Measurements from ENCODE around the gene FRMD4A. TPM values are rescaled to one million over a fixed set of nuclear protein-coding genes. Genes with fewer than 3 reads are reported as not detected.

FRMD4A gene
- total and polyA plus RNA-seq, 2 of the 4 experiments (the other 2 are of a cell fraction), result 30.3 to 68.8 TPM

DNA sequence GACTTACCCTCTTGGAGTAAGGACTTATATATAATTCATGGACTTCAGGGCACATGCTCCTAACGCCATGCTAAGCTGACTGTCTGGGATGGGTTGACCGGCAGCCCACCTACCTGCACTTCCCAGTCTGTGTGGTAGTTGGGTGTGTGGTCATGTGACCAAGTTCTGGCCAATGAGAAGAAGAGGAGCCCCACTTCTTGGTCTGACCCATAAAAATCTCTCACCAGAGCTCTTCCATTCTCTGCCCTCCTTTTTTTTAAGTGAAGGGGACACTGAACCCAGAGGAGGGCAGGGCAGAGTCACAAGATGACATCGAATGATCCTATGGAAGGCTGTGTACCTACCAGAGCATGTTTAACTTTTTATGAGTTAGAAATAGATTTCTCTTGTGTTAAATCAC, 370.1 kb downstream of the FRMD4A start:
- H3K79me1 ChIP-seq (ENCODE audit: low read depth in 1 of 2, low read length in 2 of 2), result peaks cover 0 to 11% of the 10 kb centered on the region in 2 experiments; a peak in 1 of 4 replicates
- WGBS, 2 experiments (ENCODE audit: extremely low coverage in 2 of 2, insufficient read length in 1 of 2), result no CpG with 5 or more reads among the region's 3 CpGs
- intact Hi-C loops (cut with micrococcal nuclease), result no loop called here
- peak overlapping the region; percentile 22; the same call in 1 of the 2 replicates for H3K4me2 ChIP-seq (ENCODE audit: low read depth, low read length)
- no peak for ATAC-seq (ENCODE audit: low read depth)
- H4K20me1 ChIP-seq (ENCODE audit: insufficient read depth, low read length), result no peaks in the 10 kb centered on the region
- no peaks in the 10 kb centered on the region for H3K27me3 ChIP-seq (ENCODE audit: control insufficient read depth, insufficient read depth, low read length)
- H3K4ac ChIP-seq (ENCODE audit: low read depth, low read length), result peak overlapping the region; percentile 91
- H2AK9ac ChIP-seq (replicated peaks; ENCODE audit: low read depth, low read length, poor library complexity), result peak overlapping the region; percentile 38
- no TSS peak for BruUV-seq (replicated peaks)
- peak overlapping the region; percentile 97; the same call in 2 of the 3 replicates for H2BK15ac ChIP-seq (ENCODE audit: low read depth, low read length)
- TF ChIP-seq CEBPB (IDR thresholded peaks at IDR 0.05; ENCODE audit: low read depth, low read length), result no peak
- TF ChIP-seq, protein P1, sequence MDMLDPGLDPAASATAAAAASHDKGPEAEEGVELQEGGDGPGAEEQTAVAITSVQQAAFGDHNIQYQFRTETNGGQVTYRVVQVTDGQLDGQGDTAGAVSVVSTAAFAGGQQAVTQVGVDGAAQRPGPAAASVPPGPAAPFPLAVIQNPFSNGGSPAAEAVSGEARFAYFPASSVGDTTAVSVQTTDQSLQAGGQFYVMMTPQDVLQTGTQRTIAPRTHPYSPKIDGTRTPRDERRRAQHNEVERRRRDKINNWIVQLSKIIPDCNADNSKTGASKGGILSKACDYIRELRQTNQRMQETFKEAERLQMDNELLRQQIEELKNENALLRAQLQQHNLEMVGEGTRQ (IDR thresholded peaks at IDR 0.05; ENCODE audit: low read depth, low read length), result peak; percentile 55; the same call in 1 of the 2 replicates
- H4K8ac ChIP-seq (ENCODE audit: low read depth in 2 of 2, low read length in 2 of 2), result peak overlapping the region; percentile 89 to 98
- H3K4me1 ChIP-seq (ENCODE audit: control insufficient read depth, insufficient read depth, low read length), result peaks cover 15% of the 10 kb centered on the region
- peak overlapping the region; percentile 81 for H3K27ac ChIP-seq (ENCODE audit: insufficient read depth, low read length)
- H3K56ac ChIP-seq (ENCODE audit: extremely low read depth, insufficient read depth, low read length), result peak overlapping the region; percentile 87
- peak overlapping the region; percentile 99 for H2AK5ac ChIP-seq (ENCODE audit: low read depth, low read length)
- dilution Hi-C loops (cut with HindIII; ENCODE audit: low sequenced_read_pairs, unreplicated experiment), result no loop called here
- H3K23ac ChIP-seq (ENCODE audit: low read depth, low read length), result peak overlapping the region; percentile 80; the same call in 1 of the 2 replicates
- H3K18ac ChIP-seq (ENCODE audit: low read depth, low read length), result peak overlapping the region; percentile 92
- peak overlapping the region; percentile 53 for H2AFZ ChIP-seq (replicated peaks; ENCODE audit: low read length, poor library complexity)
- ChIA-PET CTCF (no interaction called here), POLR2A (ENCODE audit: unreplicated experiment) (no interaction called here)
- H2BK20ac ChIP-seq (ENCODE audit: low read depth, low read length), result peak overlapping the region; percentile 69
- H3K9me1 ChIP-seq (ENCODE audit: insufficient read depth, low read length), result peaks cover 12% of the 10 kb centered on the region
- H3K9me3 ChIP-seq (ENCODE audit: control insufficient read depth, insufficient read depth, low read length), result no peaks in the 10 kb centered on the region
- peak overlapping the region; percentile 93 for H4K91ac ChIP-seq (ENCODE audit: insufficient read depth, low read depth, low read length)
- no peak overlapping the region for H3K9ac ChIP-seq (ENCODE audit: low read depth, low read length)
- in situ Hi-C loops (cut with MboI; ENCODE audit: low sequenced_read_pairs), result no loop called here
- H2BK120ac ChIP-seq (ENCODE audit: low read depth, low read length), result peak overlapping the region; percentile 95
- no peak for DNase-seq
- H4K5ac ChIP-seq (ENCODE audit: low read depth, low read length), result peak overlapping the region; percentile 98
- peak overlapping the region; percentile 91 for H3K14ac ChIP-seq (replicated peaks; ENCODE audit: low read depth, low read length)
- no peaks in the 10 kb centered on the region for H3K36me3 ChIP-seq (ENCODE audit: control insufficient read depth, insufficient read depth, low read length)
- no peak overlapping the region for H3K4me3 ChIP-seq (ENCODE audit: insufficient read depth, low read depth, low read length)
- H2BK5ac ChIP-seq (ENCODE audit: low read depth, low read length, poor library complexity, severe bottlenecking), result peak overlapping the region; percentile 91

Data from IMR-90 (cell line).